WTC11 (cell line): Measurements from ENCODE around the gene CENPX. TPM values are rescaled to one million over a fixed set of nuclear protein-coding genes. Genes with fewer than 3 reads are reported as not detected.

Source experiments
- ATAC-seq: fragments of 200-7000 bp; cut with Tn5 transposase; 2 replicates; pipeline ENCODE4 v1.10.0; 2021; ENCODE audit warnings: mild to moderate bottlenecking, moderate library complexity
- CTCF ChIA-PET: fragments of 300-600 bp; sonication (Branson Sonifier 250); formaldehyde crosslinking; loops from one replicate; lab custom pipeline; 2021; ENCODE audit warnings: antibody characterized with exemption; lab: Charles Lee
- POLR2A ChIA-PET: fragments of 350-600 bp; sonication (Branson Sonifier 250); formaldehyde crosslinking; loops from one replicate; lab custom pipeline; 2021; ENCODE audit warnings: antibody characterized with exemption; lab: Charles Lee
- DNase-seq: peaks from one replicate; pipeline ENCODE4 v3.0.0; 2021; ENCODE audit warnings: low spot score
- H3K27ac Mint-ChIP-seq: 2 replicates; pipeline ENCODE4 v1.8.0; 2021; ENCODE audit warnings: mixed read lengths
- H3K27me3 Mint-ChIP-seq: 2 replicates; pipeline ENCODE4 v1.8.0; 2021; ENCODE audit warnings: low read depth, mild to moderate bottlenecking, moderate library complexity, mixed read lengths
- H3K36me3 Mint-ChIP-seq: 2 replicates; pipeline ENCODE4 v1.8.0; 2021; ENCODE audit warnings: mixed read lengths
- H3K4me1 Mint-ChIP-seq: 2 replicates; pipeline ENCODE4 v1.8.0; 2022; ENCODE audit warnings: mixed read lengths
- H3K4me3 Mint-ChIP-seq: 2 replicates; pipeline ENCODE4 v1.8.0; 2021; ENCODE audit warnings: mild to moderate bottlenecking, moderate library complexity, mixed read lengths
- H3K9me3 Mint-ChIP-seq: 2 replicates; pipeline ENCODE4 v1.8.0; 2021; ENCODE audit warnings: mixed read lengths
- CBFB ChIP-seq: sonication (generic); formaldehyde crosslinking; IDR thresholded peaks from 2 replicates; pipeline ENCODE4 v1.8.1; 2022; ENCODE audit warnings: mild to moderate bottlenecking, low read depth, missing genetic modification reagents
- HMGA2 ChIP-seq: fragments of 250-450 bp; sonication (Bioruptor Pico); IDR thresholded peaks from 2 replicates; pipeline ENCODE4 v1.4.0; 2021; ENCODE audit warnings: mild to moderate bottlenecking, moderate library complexity
- KAT7 ChIP-seq: sonication (generic); formaldehyde crosslinking; IDR thresholded peaks from 2 replicates; pipeline ENCODE4 v1.8.1; 2023; ENCODE audit warnings: missing genetic modification reagents, mild to moderate bottlenecking, borderline replicate concordance
- MXD4 ChIP-seq: fragments of 250-450 bp; sonication (Bioruptor Pico); IDR thresholded peaks from 2 replicates; pipeline ENCODE4 v1.8.0; 2021; ENCODE audit warnings: mild to moderate bottlenecking, moderate library complexity, borderline replicate concordance
- NR1H2 ChIP-seq: sonication (generic); formaldehyde crosslinking; IDR thresholded peaks from 2 replicates; pipeline ENCODE4 v1.9.0; 2021; ENCODE audit warnings: mild to moderate bottlenecking, moderate library complexity, missing genetic modification reagents
- NR3C1 ChIP-seq: sonication (generic); formaldehyde crosslinking; conservative IDR thresholded peaks from 2 replicates; pipeline ENCODE4 v1.8.1; 2023; ENCODE audit warnings: low read depth, mild to moderate bottlenecking, missing genetic modification reagents
- PRRX2 ChIP-seq: fragments of 250-450 bp; sonication (Bioruptor Pico); IDR thresholded peaks from 2 replicates; pipeline ENCODE4 v1.8.0; 2021; ENCODE audit warnings: mild to moderate bottlenecking
- TCF7 ChIP-seq: sonication (generic); formaldehyde crosslinking; IDR thresholded peaks from 2 replicates; pipeline ENCODE4 v1.8.0; 2022; ENCODE audit warnings: mild to moderate bottlenecking, low read depth, missing genetic modification reagents, moderate library complexity
- TEAD1 ChIP-seq: sonication (generic); formaldehyde crosslinking; IDR thresholded peaks from 2 replicates; pipeline ENCODE4 v1.8.0; 2022; ENCODE audit warnings: mild to moderate bottlenecking, missing genetic modification reagents
- ZNF219 ChIP-seq: sonication (generic); formaldehyde crosslinking; IDR thresholded peaks from 2 replicates; pipeline ENCODE4 v1.8.0; 2023; ENCODE audit warnings: missing genetic modification reagents, mild to moderate bottlenecking, borderline replicate concordance
- total RNA-seq: library from RNA; stranded (reverse); gene quantifications from 3 replicates; pipeline ENCODE4 v1.2.3, GENCODE V29; 2021
- TF ChIP-seq, protein P1 (sequence below): sonication (generic); formaldehyde crosslinking; IDR thresholded peaks from 2 replicates; pipeline ENCODE4 v1.8.1; 2022; ENCODE audit warnings: low read depth, missing genetic modification reagents, borderline replicate concordance
- TF ChIP-seq, protein P2 (sequence below): sonication (generic); formaldehyde crosslinking; IDR thresholded peaks from 2 replicates; pipeline ENCODE4 v1.8.1; 2023; ENCODE audit warnings: mild to moderate bottlenecking, missing genetic modification reagents
- TF ChIP-seq, protein P3 (sequence below): sonication (generic); formaldehyde crosslinking; conservative IDR thresholded peaks from 2 replicates; pipeline ENCODE4 v1.8.1; 2022; ENCODE audit warnings: mild to moderate bottlenecking, missing genetic modification reagents
- TF ChIP-seq, protein P4 (sequence below): sonication (generic); formaldehyde crosslinking; IDR thresholded peaks from 2 replicates; pipeline ENCODE4 v1.8.1; 2023; ENCODE audit warnings: mild to moderate bottlenecking, moderate library complexity, missing genetic modification reagents
- TF ChIP-seq, protein P5 (sequence below): sonication (generic); formaldehyde crosslinking; IDR thresholded peaks from 2 replicates; pipeline ENCODE4 v1.8.1; 2023; ENCODE audit warnings: mild to moderate bottlenecking, missing genetic modification reagents, moderate library complexity

CENPX gene
- total RNA-seq, 1 experiment from 2014 or later, result 121 TPM

DNA sequence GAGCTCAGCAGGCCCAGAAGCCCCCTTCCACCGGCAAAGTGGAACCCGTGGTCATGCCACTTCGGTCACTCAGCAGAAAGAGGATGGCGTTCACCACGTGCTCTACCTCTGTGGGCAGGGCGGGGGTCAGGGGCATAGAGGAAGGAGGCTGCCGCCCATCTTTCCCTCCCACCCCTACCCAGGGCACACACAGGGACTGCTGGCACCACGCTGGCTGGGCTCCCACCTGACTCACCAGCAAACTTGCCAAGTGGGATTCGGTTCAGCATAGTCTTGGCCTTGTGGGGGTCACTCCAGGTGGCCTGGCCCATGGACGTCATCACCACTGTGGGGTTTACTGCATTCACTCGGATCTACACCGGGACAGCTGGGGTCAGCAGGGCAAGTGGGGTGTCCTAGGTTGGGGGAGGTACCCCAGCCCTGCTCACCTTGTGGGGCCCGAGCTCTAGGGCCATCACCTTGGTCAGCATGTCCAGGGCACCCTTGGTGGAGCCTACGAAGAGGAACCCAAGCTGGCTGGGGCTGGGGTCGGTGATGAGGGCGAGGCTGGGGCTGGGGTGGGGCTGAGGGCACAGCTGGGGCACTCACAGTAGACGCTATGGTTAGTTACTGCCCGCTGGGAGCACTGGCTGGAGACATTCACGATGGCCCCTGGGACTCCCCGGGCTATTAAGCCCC lies 13.4 kb upstream of the CENPX start:
- peaks cover 25% of the 10 kb centered on the region for H3K4me1 Mint-ChIP-seq
- CTCF ChIA-PET, result interaction anchor here (1.0 to 1.4 kb wide), 3 partner anchors 13 to 118 kb away, joined by 3 to 5 read pairs (median 3); partner anchors contain the start of genes CENPX and LRRC45
- peaks cover 10% of the 10 kb centered on the region for H3K27me3 Mint-ChIP-seq
- TF ChIP-seq TEAD1 (CRISPR knock-in tag) (no peak), ZNF219 (no peak)
- TF ChIP-seq, protein P1, sequence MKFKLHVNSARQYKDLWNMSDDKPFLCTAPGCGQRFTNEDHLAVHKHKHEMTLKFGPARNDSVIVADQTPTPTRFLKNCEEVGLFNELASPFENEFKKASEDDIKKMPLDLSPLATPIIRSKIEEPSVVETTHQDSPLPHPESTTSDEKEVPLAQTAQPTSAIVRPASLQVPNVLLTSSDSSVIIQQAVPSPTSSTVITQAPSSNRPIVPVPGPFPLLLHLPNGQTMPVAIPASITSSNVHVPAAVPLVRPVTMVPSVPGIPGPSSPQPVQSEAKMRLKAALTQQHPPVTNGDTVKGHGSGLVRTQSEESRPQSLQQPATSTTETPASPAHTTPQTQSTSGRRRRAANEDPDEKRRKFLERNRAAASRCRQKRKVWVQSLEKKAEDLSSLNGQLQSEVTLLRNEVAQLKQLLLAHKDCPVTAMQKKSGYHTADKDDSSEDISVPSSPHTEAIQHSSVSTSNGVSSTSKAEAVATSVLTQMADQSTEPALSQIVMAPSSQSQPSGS, result no peak
- TF ChIP-seq, protein P2, sequence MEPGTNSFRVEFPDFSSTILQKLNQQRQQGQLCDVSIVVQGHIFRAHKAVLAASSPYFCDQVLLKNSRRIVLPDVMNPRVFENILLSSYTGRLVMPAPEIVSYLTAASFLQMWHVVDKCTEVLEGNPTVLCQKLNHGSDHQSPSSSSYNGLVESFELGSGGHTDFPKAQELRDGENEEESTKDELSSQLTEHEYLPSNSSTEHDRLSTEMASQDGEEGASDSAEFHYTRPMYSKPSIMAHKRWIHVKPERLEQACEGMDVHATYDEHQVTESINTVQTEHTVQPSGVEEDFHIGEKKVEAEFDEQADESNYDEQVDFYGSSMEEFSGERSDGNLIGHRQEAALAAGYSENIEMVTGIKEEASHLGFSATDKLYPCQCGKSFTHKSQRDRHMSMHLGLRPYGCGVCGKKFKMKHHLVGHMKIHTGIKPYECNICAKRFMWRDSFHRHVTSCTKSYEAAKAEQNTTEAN (CRISPR knock-in tag), result no peak
- no peaks in the 10 kb centered on the region for H3K9me3 Mint-ChIP-seq
- POLR2A ChIA-PET, result no interaction called here
- no peak for ATAC-seq
- H3K4me3 Mint-ChIP-seq, result peak overlapping the region; percentile 75
- 0 out of 2 replicates have a peak, but pooled peaks cover 6% of the 10 kb centered on the region for H3K36me3 Mint-ChIP-seq
- no peak for DNase-seq
- no peak overlapping the region for H3K27ac Mint-ChIP-seq

DNA sequence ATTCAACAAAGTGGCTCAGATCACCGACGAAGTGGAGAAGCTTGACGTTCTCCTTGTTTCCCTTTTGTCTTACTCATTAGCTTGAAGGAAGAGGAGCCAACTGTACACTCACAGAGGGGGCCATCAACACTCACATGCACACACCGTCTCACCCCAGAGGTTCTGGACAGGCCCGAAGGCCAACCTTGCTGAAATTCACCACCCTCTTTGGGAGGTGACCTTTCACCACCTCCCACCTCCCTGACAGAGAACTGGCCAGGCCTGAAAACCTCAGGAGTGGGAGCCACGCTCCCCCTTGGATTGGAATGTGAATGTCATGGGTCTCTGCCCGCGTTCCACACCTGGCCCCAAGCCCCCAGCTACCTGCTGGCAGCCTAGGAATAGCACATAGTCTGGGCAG lies 12.8 kb upstream of the CENPX start:
- Mint-ChIP-seq H3K36me3 (0 out of 2 replicates have a peak, but pooled peaks cover 6% of the 10 kb centered on the region), H3K4me3 (peak overlapping the region; percentile 75), H3K4me1 (peaks cover 22% of the 10 kb centered on the region), H3K9me3 (no peaks in the 10 kb centered on the region), H3K27ac (0 out of 2 replicates have a peak overlapping the region, but pooled peaks have one; percentile 4), H3K27me3 (peaks cover 10% of the 10 kb centered on the region)
- ATAC-seq, result no peak
- TF ChIP-seq KAT7 (CRISPR knock-in tag), result no peak
- TF ChIP-seq, protein P3, sequence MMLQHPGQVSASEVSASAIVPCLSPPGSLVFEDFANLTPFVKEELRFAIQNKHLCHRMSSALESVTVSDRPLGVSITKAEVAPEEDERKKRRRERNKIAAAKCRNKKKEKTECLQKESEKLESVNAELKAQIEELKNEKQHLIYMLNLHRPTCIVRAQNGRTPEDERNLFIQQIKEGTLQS (CRISPR knock-in tag), result no peak
- TF ChIP-seq NR3C1 (CRISPR knock-in tag), result no peak
- TF ChIP-seq, protein P4, sequence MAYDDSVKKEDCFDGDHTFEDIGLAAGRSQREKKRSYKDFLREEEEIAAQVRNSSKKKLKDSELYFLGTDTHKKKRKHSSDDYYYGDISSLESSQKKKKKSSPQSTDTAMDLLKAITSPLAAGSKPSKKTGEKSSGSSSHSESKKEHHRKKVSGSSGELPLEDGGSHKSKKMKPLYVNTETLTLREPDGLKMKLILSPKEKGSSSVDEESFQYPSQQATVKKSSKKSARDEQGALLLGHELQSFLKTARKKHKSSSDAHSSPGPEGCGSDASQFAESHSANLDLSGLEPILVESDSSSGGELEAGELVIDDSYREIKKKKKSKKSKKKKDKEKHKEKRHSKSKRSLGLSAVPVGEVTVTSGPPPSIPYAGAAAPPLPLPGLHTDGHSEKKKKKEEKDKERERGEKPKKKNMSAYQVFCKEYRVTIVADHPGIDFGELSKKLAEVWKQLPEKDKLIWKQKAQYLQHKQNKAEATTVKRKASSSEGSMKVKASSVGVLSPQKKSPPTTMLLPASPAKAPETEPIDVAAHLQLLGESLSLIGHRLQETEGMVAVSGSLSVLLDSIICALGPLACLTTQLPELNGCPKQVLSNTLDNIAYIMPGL, result no peak
- TF ChIP-seq NR1H2 (CRISPR knock-in tag), result no peak
- TF ChIP-seq ZNF219, result no peak
- no peak for TF ChIP-seq PRRX2 (CRISPR knock-in tag)
- TF ChIP-seq, protein P5, sequence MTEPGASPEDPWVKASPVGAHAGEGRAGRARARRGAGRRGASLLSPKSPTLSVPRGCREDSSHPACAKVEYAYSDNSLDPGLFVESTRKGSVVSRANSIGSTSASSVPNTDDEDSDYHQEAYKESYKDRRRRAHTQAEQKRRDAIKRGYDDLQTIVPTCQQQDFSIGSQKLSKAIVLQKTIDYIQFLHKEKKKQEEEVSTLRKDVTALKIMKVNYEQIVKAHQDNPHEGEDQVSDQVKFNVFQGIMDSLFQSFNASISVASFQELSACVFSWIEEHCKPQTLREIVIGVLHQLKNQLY, result no peak
- TF ChIP-seq TCF7 (CRISPR knock-in tag), result no peak
- TF ChIP-seq HMGA2 (CRISPR knock-in tag), result no peak
- TF ChIP-seq MXD4, result no peak
- TF ChIP-seq CBFB (CRISPR knock-in tag), result no peak
- ChIA-PET CTCF (interaction anchor here (1.1 to 1.4 kb wide), 3 partner anchors 13 to 41 kb away, joined by 3 to 6 read pairs (median 5); partner anchors contain the start of genes CENPX and LRRC45), POLR2A (interaction anchor here (0.6 kb wide), 1 partner anchor 389 kb away, joined by 6 read pairs; no protein-coding TSS in a partner anchor)
- no peak for DNase-seq
